ENCODE results near the gene GLYATL3.

GLYATL3 gene

DNA sequence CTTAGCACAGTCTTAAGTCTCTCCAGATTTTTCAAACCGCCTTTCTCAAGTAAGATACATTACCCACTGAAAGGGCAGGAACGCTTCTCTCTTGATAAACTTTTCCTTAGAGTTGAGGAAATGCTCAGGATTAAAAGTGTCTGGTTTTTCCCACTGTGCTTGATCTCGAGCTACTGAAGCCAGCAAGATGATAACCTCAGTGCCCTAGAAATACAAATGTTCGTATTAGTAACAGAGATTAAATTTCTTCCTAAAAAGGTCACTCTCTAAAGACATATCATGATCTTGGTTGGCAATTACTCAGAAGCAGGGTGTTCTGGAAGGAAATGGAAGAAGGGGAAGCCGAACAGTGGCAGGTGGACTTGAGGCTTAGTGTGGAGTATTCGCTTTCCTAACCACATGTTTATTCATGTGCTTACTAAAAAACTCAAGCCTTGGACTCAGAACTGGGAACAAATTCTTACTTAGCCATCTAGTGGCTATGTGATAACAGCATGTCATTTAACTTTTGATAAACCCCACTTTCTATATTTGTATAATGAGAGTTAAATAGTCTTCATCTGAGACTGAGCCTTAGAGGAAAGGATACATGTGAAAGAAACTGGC is 70.9 kb downstream of the GLYATL3 start:
- in situ Hi-C loops (cut with MboI; ENCODE audit: low pct_unique_long_range_greater_than_20kb, low sequenced_read_pairs, unreplicated experiment) = no loop called here
- DNase-seq (ENCODE audit: low spot score) = no peak
- TF ChIP-seq, protein P1, sequence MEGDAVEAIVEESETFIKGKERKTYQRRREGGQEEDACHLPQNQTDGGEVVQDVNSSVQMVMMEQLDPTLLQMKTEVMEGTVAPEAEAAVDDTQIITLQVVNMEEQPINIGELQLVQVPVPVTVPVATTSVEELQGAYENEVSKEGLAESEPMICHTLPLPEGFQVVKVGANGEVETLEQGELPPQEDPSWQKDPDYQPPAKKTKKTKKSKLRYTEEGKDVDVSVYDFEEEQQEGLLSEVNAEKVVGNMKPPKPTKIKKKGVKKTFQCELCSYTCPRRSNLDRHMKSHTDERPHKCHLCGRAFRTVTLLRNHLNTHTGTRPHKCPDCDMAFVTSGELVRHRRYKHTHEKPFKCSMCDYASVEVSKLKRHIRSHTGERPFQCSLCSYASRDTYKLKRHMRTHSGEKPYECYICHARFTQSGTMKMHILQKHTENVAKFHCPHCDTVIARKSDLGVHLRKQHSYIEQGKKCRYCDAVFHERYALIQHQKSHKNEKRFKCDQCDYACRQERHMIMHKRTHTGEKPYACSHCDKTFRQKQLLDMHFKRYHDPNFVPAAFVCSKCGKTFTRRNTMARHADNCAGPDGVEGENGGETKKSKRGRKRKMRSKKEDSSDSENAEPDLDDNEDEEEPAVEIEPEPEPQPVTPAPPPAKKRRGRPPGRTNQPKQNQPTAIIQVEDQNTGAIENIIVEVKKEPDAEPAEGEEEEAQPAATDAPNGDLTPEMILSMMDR (IDR thresholded peaks at IDR 0.05; ENCODE audit: extremely low read depth, insufficient read depth, missing control alignments) = no peak

DNA sequence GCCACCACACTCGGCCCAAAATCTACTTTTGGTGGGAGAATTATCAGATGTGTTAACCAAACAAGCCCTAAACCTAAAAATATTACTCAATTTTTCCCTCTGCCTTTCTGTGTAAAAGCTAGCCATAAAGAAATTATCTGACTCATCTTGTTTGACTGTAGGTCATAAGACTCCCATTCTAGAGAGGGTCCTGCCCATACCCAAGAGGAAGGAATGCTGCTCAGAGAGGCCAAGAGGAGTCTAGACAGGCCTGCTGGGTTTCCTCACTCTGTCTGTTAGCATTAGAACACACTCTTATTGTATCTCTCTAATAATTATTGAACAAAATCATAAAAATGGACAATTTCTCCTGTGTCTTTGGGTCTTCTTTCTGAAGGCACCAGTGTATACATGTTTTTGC is 76.9 kb downstream of the GLYATL3 start:
- TF ChIP-seq, protein P1 (IDR thresholded peaks at IDR 0.05; ENCODE audit: extremely low read depth, insufficient read depth, missing control alignments) = no peak
- in situ Hi-C loops (cut with MboI; ENCODE audit: low pct_unique_long_range_greater_than_20kb, low sequenced_read_pairs, unreplicated experiment) = no loop called here
- DNase-seq (ENCODE audit: low spot score) = no peak
